Smooth muscle cell of the brain vasculature (primary cell): ENCODE results near the gene FCRL4.

Source experiments
- DNase-seq: peaks from one replicate; pipeline ENCODE4 v3.0.0-alpha.2; 2012; ENCODE audit warnings: low read depth, low spot score

FCRL4 gene

DNA sequence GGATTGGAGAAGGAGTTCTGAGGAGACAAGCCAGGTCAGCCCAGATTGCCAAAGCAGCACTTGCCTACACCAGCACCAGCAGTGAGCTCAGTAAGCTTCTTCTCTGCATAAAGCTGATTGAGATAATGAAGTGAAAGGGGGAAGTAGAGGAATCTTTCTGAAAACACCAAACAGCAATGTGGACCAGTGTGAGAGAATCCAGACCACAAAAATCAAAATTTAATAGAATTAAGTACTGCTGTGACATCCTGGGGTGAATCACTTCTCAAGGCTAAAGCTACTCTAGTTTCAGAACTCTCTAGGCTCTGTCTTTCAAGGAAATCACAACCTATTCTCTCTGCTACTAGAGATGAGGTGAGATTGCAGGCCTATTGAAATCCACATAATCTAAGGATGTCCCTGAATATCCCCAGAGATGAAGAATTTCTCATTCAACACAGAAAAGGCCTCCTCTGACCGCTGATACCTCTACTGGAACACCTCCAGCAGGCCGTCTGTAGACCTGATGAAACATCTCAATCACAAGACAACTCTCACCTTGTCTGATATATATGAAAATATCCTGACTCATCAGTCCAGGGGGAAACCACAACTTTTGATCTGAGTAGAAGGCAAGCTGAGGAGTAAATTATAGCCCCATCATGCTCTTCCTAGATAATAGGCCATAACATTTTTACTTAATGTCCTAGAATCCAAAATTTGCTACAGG, at the start of gene FCRL4:
TSS of gene FCRL4 (minus strand) at position 127 of the 709 bp plus-strand sequence. CDS start 141 bp downstream, outside the sequence.
- no peak for DNase-seq

DNA sequence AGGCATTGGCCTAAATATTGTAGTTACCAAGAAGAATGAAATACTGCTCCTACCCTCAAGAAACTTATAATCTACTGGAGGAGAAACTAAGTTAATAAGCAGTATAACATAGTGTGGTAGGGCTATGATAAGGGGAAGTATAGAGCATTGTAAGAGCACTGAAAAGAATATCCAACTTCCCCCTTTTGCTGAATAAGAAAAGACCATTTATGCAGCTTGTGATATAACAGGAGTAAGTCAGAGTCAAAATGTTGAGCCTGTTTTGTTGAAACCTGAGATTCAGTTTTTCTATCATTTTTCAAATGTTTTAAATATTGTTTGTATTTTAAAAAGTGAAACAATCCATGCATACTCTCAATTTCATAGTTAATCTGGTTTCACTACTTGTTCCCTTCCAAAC, 48.3 kb upstream of the FCRL4 start:
- no peak for DNase-seq

DNA sequence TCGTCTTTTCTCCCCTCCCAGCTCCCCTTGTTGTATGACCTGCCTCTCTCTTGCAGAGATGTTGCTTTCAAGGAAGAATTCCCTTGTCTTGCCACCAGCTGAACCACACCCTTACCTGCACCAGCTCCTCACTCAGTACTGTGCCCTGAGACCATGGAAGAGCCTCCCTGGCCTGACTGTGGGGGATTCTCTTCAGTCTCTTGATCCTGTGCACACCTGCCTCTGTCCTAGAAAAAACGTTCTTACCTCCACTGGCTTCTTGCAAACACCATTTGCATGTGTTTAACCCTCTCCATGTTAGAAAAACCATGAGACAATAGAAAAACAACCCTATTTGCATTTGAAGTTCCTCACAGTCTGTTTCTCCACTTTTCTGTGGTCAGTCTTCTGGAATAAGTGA, 43.3 kb upstream of the FCRL4 start:
- no peak for DNase-seq

DNA sequence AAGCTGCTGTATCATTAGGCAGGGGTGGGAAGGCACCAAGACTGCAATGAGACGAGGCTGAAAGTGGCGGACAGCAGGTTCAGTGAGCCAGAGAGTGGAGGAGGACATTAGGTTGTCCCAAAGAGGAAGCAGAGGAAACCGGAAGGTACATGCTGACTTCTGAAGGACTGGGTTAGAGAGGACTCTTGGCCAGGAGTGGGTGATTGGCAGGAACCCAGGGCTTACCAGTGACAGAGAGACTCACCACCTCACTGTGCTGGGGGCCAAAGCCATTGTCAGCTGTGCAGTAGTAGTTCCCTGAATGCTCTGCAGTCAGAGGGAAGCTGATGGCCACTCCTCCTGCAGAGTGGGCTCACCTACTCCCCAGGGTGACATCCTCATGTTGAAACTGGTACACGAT, 41.9 kb upstream of the FCRL4 start:
- no peak for DNase-seq

DNA sequence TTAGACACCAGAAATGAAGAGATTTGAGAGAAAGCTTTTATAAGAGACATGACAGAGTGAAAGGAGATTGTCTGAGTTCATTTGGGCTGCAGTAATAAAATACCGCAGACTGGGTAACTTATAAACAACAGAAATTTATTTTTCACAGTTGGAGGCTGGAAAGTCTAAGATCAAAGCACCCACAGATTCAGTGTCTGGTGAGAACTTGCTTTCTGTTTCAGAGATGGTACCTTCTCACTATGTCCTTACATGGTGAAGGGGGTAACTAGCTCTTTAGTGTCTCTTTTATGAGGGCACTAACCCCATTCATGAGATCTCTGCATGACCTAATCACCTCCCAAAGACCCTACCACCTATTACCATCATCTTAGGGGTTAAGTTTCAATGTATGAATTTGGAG, 30.9 kb upstream of the FCRL4 start:
- DNase-seq: no peak

DNA sequence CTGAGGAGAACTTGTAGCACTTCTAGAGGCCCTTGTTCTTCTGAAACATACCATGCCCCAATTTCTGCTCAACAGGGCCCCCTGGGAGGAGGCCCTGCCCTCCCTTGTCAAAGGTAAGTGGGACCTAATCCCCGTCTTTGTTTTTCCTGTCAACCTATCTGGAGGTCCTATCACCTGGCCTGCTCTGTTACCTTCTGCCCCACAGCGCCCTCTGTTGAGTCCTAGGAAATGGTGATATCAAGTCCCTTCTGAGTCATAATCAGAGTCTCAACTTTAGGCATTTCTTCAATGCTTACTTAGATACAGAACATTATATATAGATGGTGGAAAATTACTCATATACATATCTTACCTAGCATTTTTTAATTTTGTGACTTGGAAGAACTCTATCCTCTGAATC, 28.2 kb upstream of the FCRL4 start:
- DNase-seq: no peak

DNA sequence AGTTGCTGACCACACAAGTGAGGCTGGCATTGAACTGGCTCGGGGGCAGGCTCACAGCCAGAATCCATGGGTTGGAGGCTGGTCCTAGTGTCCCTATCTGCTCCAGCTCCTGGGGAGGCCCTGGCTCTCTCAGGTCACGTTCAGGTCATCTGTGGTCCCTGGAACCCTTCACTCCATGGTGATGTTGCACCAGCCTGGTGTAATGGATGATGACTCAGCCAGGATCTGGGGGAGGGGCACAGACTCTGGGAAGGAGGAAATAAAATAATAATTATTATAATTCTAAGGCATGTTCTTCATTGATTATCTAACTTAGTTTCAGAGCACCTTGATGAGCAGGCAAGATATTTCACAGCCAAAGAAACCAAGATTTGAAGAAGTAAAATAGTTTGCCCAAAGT, 26.6 kb upstream of the FCRL4 start:
- DNase-seq: no peak

DNA sequence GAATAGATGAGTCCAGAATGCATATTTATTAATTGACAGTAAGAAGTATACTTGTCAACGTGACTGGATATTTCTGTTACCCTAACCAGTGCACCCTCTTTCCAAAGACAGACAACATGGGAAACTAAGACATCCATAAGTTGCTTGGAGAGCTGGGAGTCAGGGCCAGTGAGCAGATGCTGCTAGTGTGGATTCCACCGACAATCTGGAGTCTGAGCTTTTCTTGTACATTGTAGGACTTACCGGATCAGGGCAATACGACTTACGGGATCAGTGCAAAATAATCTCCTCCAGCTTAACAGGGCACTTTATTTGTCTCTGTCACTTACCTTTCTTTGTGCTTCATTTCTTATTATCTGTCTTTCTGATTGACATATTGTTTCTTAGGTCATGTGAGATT, 24.6 kb upstream of the FCRL4 start:
- no peak for DNase-seq

DNA sequence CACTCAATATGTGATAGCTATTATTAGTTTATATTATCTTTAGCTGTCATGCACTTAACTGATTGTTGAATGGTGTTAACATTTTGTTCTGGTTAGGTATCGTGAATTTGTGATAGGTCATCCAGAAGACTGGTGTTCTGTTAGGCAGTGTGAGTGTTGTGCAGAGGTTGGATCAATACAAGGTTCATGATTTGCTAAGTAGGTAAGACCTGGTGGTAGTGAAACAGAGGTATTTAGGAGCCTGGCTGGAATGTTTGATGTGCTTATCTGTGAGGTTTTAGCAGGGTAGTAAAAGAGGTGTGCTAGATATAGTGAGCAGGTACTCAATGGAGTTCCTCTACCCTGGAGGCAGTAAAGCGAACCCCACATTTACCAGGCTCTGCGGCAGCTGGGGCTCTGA, 20.3 kb upstream of the FCRL4 start:
- no peak for DNase-seq

DNA sequence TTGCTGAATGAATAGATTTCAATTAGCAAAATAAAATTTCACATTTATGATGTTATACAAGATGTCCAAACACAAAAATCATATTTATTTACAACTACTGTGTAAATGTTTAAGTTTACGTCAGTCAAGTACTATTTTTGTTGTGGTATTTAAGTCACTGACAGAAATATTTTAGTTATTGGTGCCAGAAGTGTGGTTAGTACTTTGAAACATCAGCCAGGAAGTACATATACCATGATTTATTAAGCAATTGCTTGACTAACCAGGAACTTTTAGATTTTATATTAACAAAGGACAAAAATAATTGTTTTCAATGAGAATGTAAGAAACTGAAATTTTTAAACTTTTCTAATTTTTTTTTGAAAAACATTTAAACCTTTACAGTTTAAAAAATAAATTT, 2.4 kb upstream of the FCRL4 start:
- no peak for DNase-seq

DNA sequence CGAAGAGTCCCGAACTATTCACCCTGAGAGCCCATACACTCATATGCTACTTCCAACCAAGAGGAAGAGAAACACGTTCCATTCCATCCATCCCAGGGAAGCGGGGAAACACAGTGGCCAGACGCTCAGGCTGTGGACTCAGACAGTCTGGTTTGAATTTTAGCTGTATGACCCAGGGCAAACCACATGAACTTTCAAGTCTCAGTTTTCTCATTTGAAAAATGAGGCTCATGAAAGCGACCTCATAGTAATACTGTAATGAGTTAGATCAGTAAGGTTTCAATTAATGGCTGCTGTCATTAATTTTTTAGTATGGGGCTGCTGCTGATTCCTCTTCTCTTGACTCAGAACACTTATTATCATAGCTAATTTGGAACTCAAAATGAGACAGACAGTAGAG, 1.5 kb downstream of the FCRL4 start:
- no peak for DNase-seq

DNA sequence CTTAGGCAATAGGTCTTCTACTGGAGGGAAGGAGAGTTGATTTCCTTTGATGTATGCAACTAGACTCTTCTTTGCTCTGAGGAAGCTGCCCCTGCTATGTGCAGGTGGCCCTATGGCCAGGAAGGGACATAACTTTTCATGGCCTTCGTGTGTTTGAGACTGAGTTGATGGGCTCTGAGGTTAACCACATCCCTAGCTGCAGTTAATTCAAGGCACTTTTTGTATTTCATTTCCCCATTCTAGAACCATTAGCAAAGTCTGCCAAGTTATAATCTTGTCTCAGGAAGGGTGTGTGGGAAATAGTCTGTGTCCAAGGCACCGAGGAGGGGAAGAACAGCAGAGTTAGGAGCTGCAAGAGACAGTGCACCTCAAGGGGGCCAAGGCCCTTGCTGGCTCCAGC, 2.5 kb downstream of the FCRL4 start:
- DNase-seq: no peak

DNA sequence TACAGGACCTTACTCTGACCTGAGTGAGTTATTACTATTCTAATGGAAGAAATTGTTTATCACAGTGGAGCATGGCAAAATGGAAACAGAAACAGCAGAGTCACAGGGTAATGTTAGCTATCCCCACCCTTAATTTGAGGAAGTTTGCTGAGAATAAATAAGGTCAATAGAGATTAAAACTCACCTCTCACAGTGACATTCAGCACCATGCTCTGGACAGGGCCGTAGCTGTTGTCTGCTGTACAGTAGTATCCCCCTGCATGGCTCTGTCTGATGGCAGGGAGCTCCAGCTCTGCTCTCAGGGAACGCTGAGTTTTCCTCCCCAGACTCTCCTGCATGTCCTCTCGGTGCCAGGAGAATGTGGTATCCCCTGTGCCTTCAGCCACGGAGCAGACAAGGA, 11.9 kb downstream of the FCRL4 start:
- DNase-seq: no peak

DNA sequence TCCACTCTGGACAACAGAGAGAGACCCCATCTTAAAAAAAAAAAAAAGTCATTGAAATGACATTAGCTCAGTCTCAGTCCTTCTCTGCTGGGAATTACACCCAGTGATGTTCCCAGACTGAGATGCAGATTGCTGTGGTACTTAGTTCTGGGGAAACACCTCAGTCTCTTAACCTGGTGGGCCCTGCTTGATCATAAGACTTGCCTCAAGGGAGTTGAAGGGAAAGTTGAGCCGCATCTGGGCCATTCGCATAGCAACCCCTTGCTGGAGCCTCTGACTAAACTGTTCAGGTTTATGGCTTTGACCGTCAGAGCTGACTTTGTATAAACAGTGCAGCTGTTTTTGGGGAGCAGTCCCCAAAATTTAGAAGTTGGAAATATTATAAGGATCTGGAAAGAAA, 13.4 kb downstream of the FCRL4 start:
- no peak for DNase-seq

DNA sequence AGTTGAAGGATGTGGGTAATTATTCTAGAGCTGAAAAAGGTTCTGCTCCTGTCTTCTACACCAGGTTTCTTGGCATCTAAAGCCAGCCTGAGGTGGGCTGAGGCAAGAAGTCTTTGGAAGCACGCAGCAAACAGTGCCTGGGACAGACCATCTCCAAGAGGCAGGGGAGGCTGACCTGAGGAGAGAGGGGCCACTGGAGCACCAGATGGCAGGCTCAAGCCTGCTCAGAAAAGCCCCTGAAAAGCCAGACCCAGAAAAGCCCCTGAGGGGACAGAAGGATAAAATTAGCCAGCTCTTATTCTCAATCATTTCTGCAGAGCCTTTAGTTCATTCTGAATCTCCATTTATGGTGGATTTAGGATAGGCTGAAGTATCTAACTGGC, 17.1 kb downstream of the FCRL4 start:
- no peak for DNase-seq

DNA sequence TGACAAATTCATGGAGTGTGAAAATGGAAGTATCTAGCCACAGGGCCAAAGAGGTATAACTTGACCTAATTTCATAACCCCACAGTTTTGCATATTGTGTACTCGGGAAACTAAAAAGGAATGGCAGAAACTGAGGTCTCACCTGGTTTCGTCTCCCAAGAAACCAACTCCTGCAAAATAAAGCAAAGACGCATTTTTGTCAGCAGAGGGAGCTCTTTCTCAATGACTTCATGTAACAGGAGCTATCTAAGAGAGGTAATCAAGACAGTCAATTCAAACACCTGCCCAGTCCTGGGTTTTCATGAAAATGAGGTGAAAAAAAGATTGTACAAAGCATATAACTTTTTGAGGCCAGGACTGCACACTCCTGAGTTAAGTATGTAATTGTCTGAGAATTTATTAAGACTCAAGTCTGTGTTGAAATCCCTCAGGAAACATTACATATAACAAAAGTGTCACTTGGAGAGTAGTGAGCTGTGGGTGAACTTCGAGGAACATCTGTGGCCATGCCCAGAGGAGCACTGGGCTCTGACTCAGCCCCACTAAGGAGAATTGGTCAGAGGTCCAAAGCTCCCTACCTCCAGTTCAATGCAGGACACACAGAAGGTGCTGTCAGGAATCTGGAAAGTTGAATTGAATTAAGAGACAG, 17.6 kb downstream of the FCRL4 start:
- peak; percentile 28 for DNase-seq

DNA sequence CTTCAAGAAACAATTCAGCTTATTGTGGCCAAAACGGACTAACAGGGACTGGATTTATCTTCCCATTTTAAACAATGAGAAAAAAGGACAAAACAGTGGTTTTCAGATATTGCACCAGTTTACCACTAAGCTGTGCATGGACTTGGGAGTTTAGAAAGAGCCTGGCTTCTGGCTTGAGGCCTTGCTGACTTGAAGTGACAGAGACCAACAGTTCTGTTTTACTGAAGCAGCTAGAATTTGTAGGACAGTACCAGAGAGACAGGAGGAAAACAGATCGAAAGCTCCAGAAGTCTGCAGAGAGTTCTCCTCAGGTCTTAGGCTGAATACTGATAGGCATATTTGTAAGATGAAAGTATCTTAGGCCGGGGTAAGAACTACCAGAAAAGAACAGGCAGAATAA, 20.5 kb downstream of the FCRL4 start:
- no peak for DNase-seq

DNA sequence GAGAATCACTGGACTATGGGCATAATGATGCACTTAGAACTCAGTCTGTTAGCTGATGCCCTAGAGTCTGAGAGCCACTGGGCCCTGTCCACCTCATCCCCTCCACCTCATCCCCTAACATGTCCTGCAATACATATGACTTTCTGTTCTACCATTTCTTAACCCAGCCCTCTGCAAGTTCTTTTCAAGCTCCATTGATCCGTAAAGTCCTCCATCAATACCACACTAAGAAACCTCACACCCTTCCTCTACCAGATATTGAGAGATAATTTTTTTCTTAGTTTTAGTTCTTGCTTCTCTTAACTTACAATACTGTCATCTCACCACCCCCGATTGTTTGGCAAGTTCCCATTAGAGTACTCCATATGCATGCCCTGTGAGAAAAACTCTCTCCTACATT, 22.1 kb downstream of the FCRL4 start:
- DNase-seq: no peak

DNA sequence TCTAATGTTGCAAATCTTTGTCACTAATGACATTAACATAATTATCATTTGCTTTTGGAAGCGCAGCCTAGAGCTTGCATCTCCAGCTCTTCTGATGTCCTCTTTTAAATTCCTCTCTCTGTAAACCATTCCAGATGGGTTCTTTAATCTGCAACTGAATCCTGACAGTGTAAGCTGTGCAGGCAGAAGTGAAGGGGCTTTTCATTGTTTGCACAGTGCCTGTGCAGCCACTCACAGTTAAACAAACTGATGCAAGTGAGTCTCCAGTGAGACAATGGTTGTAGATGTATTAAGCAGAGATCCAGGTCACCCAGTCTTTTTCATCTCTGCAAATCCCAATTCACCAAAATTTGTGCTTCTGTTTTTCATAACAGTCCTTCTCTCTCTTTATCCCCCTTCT, 23.0 kb downstream of the FCRL4 start:
- no peak for DNase-seq

DNA sequence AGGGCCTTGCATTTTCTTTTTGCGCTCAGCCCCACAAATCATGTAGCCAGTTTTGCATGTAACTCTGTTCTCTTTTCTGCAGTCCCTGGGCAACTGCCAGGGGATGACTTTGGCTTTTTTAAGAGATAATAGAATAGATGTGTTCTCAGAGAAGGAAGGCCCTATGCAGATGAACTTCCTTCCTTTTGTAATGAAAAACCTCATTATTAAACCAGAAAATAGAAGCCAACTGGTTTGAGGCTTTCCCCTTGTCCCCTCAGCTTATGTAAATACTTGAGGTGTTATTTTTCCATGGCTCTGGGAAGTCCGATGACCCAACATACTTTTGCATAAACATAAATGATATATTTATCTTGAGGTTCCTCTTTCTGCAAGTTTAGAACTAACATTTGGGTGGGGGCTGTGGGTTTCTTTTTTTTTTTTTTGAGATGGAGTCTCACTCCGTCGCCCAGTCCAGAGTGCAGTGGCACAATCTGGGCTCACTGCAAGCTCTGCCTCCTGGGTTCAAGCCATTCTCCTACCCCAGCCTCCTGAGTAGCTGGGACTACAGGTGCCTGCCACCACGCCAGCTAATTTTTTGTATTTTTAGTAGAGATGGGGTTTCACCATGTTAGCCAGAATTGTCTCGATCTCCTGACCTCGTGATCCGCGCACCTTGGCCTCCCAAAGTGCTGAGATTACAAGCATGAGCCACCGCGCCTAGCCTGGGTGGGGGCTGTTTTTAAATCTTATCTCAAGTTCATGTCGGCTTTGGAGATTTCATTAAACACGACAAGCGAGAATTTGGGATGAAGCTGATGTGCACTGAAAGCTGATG, 31.2 kb downstream of the FCRL4 start:
- DNase-seq: no peak

DNA sequence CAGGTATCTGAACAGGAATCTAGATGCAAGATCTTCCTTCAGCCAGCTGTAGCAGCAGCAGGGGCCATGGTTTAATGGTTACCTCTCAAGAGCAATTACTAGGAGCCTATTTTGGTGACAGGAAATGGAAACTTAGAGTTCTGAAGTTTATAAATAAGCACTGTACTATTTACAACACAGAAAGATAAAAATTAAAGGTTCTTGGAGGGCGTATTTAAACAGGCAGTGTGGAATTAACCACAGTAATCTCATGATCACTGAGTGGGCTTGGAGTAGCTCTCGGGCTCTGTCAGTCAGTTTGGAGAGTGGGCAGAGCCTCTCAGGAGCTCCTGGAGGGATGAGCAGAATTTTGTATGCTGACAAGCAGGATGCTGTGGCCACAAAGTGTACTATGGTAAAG, 35.4 kb downstream of the FCRL4 start:
- no peak for DNase-seq

DNA sequence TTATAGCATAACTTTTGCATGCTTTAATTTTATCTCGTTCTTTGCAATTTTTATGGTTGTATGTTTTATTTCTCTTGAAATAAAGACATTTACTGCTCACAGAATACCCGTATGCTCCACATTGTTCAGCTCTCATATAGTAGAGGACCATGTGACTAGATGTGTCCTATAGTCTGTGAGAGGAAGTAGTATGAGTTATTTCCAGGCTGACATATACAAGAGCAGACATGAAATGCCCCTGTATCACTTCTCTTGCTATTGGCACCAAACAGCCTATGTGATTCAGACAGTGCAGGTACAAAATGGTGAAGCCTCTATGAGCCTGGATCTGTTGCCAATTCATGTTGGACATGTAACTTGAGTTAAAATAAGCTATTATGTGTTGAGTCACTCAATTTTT, 39.8 kb downstream of the FCRL4 start:
- DNase-seq: no peak
